ENCODE data around the gene NUDT14. TPM values are rescaled to one million over a fixed set of nuclear protein-coding genes. Genes with fewer than 3 reads are reported as not detected.
A peak's percentile ranks its signal among the peaks of the same experiment; 100 is the strongest.

Gene NUDT14
- total RNA-seq, 1 experiment from 2014 or later: 18.3 TPM

DNA sequence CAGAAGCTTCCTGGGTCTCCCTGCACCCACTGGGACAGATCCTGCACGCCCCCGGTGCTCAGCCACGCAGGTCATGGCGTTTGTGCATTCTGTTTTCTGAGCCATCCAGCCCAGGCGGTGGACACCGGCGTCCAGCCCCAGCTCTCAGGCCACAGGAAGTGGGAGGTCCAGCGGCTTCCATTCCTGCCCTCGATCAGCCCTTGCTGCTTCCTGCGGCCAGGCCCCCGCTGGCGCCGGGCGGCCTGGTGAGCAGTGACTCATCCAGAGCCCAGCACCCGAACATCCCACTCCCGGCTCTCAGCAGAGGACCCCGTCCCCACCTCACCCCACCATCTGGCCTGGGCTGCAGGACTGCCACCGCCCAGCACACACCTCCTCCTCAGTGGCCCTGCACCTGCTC is 18.0 kb upstream of the NUDT14 start:
- DNase-seq (ENCODE audit: low read depth): peak; percentile 69

DNA sequence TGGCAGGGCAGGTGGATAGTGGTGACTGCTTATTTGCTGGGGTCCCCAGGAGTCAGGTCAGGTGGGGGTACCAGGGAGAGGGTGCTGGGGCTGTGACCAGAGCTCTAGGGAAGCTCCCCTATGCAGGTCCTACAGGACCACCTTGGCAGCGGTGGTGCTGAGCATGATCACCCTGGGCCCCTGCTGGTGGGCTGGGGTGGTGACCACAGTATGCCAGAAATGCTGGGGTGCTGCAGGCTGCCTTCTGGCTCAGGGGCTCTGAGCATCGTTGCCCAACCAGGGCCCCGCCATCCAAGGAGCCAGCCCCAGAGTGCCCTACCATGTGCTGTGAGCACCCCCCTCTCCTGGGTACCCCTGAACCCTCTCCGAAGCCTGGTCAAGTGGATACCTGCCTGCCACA is 17.5 kb upstream of the NUDT14 start:
- DNase-seq (ENCODE audit: low read depth): no peak

DNA sequence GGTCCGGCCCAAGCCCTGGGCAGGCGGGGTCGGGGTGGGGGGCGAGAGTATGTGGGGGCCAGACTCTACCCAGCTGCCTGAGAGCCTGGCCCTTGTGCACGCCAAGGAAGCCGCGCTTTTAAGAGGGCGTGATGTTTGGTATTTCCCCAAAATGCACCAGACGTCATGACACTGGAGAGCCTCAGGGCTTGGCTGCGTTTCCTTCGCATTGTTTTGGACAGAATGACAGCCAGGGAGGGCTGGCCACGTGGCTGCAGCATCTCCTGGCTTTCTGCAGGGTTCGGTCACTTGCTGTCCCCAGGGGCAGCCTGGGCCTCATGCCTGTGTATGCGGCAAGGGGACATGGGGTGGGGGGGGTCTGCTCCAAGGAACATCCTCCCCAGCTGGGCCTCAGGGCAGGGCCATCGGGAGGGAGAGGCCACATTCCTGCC is 16.1 kb upstream of the NUDT14 start:
- DNase-seq (ENCODE audit: low read depth): peak; percentile 46

DNA sequence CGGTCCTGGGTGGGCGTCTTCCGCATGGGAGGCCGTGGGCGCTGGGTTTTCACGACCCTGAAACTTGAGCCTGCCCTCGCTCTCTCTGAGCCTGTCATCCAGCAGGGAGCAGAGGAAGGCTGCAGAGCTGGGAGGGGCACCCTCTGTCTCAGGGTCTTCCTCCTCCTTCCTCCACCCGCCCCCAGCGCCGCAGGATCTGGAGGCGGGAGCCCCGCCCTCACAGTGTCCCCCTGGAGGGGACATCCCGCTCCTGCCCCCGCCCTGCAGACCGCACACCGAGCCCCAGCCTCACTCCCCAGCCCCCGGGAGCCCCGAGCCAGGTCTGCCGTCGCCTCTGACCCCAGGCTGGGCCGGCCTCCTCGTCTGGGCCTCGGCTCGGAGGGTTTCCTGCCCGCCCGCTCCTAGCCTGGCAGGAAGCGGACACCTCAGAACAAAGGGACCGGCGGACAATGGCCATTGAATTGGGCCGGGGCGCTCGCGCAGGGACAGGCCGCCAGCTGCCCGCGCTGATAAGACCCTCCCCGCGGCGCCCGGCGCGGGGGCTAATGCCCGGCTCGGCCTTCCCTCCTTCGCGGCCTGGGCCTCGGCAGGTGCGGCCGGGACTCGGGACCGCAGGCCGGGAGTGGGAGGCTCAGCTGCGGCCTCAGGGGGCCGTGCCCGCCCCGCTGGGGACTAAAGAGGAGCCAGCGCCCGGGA is 15.3 kb upstream of the NUDT14 start:
- DNase-seq (ENCODE audit: low read depth): no peak

DNA sequence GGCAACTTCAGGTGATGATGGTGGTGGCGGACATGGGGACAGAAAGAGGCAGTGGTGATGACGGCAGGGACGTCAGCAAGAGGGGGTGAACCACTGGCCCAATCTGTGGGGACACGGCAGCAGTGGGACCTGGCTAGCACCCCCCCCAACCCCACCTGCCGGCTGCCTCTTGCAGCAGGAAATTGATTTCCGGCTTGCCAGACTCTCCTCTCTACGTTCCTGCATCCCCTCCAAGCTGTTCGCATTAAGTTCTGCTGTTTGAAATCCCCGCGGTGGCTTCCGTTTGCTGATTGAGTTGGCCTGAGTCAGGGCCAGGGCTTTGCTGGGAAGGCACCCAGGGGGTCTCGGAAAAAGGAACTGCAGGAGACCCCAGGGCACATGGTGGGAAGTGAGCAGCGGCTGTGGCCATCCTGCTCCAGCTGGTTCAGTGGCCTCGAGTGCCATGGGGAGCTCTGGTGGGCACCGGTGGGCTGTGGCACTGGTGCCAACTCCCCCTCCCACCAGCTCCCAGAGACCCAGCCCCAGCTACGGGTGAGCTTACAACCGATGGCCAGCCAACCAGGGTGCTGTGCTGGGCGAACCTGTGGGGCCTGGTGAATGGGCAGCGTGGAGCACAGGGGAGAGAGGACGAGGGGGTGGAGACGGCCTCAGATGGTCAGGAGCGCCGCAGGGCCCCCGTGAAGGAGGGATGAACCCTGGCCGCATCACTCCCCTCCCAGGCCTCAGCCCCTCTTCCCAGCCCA is 14.6 kb upstream of the NUDT14 start:
- no peak for DNase-seq (ENCODE audit: low read depth)

- DNase-seq (ENCODE audit: low read depth): no peak
Measured at GRCh38 chr14:105195051-105195450, 13.9 kb upstream of the NUDT14 start.

DNA sequence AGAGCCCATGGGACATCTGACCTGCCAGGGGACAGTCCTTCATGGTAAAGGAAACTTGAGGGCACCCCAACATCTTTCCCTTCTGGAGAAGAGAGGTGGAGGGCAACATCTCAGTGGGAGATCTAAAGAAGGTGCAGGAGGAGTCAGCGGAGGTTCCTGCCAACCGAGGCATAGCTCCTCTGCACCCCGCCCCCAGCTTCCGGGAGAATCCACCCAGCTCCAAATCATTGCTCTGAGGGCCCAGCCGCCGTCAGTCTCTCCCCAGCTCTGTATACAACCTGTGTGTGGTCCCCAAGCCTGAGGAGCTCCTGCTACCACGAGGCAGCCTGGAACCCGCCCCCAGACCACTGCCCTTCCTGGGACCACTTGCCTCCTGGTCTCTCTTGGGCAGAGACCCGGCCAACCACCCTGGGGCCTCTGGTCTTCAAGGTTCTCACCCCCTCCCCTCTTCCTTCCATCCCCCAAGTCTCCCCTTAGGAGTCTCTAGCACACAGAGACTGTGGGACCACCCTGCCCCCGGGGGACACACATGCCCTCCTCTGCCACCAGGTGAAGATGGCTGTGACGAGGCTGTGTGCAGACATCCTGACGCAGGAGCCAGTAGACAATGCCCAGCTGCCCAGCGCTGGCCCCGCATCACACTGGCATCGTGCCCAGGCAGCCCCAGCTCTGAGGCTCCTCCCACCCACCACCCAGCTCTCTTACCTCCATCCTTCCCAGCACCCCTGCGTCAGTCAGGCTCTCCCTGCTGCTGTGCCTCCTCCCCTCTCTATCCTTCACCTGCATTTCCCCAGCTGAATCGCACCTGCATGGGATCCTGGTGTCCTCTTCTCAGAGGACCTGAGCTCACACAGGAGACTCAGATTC is 13.0 kb upstream of the NUDT14 start:
- DNase-seq (ENCODE audit: low read depth): peak; percentile 64

GRCh38 chr14:105192866-105193731 is 12.0 kb upstream of the NUDT14 start:
- DNase-seq (ENCODE audit: low read depth): peak; percentile 85

DNA sequence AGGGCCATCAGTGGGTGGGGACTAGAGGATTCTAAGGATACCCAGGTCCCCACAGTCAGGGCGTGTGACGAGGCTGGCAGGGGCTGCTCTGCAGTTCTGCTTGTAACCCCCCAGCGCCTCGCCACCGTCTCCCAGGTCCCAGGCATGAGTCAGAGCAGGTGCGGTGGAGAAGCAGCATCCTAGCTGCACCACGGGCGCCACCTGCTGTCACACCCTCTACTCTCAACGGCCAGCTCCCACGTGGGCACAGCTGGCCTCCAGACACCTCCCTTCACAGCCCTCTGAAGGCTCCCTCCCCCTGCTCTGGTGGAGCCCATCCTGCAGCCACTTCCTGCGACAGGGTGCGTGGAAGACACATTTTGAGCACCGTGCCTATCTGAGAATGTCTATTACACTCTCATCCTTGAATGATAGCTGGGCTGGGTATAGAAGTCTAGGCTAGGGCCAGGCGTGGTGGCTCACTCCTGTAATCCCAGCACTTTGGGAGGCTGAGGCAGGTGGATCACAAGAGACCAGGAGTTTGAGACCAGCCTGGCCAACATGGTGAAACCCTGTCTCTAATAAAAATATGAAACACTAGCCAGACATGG is 6.9 kb upstream of the NUDT14 start:
- peak; percentile 53 for DNase-seq (ENCODE audit: low read depth)

GRCh38 chr14:105187116-105187515 is 6.0 kb upstream of the NUDT14 start:
- DNase-seq (ENCODE audit: low read depth): no peak

GRCh38 chr14:105185973-105186372 is 4.9 kb upstream of the NUDT14 start:
- no peak for DNase-seq (ENCODE audit: low read depth)

DNA sequence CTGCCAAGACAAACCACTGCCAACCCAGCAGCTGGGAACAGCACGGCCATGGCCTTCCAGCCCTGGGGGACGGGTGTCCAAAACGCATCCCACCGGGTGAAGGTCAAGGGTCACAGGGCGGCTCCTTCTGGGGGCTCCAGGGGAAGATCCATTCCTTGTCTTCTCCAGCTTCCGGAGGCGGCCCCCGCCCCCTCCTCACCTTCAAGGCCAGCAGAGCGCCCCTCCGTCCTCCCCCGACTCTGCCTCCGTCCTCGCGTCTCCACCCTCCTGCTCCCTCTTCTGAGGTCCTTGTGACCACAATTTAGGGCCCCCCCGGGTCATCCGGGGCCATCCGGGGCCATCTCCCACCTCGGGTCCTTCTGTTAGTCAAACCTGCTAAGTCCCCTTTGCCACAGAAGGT is 3.9 kb upstream of the NUDT14 start:
- DNase-seq (ENCODE audit: low read depth): no peak

DNA sequence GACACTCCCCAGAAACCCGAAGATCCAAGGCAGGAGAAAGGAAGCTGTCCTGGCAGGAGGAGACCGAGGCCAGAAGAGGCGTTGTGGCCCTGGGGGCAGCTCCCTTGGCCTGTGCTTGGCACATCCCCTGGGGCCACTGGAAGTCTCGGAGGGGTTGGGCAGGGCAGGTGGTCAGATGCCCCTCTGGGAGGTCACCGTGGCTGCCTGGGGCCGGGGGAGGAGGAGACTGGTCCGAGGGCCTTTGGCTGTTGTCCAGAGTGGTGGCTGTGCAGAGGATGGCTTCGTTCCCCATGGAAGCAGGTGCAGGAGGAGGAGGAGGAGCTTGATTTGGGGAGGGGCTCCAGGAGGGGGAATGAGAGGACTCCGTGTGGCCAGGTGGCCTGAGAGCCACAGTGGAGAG is 3.3 kb upstream of the NUDT14 start:
- DNase-seq (ENCODE audit: low read depth): no peak

DNA sequence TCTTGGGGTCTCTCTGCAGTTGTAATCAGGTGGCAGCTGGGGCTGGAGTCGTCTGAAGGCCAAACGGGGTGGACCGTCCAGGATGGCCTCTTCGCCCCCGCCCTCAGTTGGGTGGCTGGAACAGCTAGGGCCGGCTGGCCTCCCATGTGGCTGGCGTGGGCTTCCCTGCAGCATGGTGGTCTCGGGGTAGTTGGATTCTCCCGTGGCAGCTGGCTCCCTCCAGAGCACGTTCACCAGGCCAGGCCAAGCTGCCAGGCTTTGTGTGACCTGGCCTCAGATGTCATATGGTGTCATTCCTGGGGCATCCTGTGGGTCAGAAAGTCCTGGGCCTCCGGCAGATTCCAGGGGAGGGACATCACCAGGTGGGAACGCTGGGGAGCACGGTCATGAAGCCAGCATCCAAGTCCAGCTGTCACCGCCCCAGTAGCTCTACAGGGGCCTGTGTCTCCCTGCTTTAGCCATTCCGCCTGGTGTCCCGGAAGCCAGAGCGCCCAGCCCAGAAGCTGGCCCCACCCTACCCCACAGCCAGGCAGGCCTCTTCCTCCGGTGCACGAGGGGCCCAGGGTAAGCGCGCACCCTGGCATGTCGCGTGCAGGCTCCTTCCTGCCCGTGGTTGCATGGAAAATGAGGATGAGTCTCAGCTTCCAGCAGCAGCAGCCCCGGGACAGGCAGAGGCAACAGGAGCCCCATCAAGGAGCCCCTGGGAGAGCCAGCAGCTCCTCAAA is 1.3 kb upstream of the NUDT14 start:
- DNase-seq (ENCODE audit: low read depth): no peak

DNA sequence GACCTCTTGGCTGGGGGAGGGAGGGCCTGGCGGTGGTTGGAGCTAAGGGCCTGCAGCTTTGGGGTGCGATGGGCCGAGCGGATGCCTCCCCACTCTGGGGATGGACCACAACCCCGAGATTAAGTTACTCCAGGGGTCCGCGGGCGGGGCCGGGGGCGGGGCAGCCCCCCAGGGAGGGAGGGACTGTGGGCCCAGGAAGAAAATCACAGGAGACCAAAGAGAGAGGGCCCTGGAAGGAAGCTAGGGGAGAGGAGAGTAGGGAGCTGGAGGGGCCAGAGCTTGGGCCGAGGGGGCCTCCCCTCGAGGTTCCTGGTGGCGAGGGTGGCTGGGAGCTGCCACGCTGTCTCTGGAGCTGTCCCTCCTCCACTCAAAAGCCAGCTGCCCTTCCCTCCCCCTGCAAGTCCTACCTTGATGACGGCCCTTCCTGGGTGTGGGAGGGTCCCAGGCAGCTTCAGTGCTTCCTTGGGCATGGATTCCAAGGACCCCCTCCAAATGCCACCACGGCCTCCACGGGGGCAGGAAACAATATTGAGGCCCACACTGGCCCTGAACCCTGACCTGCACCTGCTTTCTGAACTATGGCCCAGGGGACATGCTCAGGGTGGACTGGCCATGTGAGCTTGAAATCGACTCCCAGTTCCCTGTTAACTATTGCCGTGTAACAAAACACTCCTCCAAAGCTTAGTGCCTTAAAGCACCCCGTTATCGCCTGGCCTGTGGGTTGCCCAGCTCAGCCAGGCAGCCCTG is 610 bp upstream of the NUDT14 start:
- DNase-seq (ENCODE audit: low read depth): no peak

DNA sequence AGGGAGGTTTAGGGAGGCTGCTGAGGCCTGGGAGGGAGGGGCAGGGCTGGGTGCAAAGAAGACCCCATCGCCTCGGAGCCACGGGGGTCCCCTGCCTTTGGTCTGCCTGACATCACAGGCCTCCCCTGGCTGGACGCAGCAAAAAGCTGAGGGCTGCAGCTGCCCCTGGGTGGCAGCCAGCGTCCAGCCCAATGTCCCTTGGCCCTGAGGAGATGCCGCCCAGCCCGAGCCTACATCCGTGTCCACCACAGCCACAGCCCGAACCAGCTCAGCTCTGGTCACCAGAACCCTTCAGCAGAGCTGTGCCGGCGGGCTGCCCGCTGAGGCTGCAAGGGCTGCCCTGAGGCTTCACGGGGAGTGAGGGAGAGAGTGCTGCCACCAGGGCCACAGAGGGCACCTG is 1.9 kb downstream of the NUDT14 start:
- no peak for DNase-seq (ENCODE audit: low read depth)

GRCh38 chr14:105178868-105179140 is 2.3 kb downstream of the NUDT14 start:
- no peak for DNase-seq (ENCODE audit: low read depth)

DNA sequence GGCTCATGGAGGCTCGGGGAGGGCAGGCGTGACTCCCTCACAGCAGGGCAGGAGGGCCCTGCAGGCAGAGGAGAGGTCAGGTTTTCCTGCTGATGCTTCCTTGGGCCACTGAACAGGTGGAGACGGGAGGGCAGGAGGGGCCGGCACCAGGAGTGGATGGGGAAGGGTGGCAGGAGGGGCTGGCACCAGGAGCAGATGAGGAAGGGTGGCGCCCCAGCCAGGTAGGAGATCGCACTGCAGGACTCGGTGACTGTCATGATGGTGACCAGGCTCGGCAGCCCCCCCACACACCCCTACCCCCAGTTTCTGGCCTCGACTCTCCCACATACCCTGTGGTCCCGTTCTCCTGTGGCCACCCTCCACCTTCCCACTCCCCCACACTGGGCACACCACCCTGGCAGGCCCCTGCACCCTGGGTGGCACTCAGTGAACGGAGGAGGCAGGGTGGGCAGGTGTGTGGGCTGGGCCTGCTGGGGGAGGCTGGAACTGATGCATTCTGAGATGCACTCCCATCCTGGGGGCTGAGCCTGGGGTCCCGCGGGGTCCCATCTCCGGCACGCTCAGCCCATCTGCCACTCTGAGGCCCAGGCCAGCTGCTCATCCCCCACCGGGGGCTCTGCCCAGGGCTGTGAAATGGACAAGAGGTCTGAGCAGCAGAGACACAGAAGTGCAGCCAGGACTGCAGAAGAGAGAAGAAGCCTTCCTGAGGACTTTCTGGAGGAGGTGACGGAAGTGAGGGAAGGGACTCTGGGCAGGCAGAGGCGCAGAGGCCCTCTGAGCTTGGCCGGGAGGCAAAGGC is 2.8 kb downstream of the NUDT14 start:
- DNase-seq (ENCODE audit: low read depth): no peak

GRCh38 chr14:105177082-105177481 is 4.0 kb downstream of the NUDT14 start:
- DNase-seq (ENCODE audit: low read depth): no peak

Data from Daoy (cell line).